ENCODE data around the gene ZNF184. TPM values are rescaled to one million over a fixed set of nuclear protein-coding genes. Genes with fewer than 3 reads are reported as not detected.

Gene ZNF184
- total and polyA plus RNA-seq, 9 of the 15 experiments (the other 6 are each of a cell fraction or from before 2014, with no cell fraction given): 7.6 to 22.2 (median 12.8) TPM

DNA sequence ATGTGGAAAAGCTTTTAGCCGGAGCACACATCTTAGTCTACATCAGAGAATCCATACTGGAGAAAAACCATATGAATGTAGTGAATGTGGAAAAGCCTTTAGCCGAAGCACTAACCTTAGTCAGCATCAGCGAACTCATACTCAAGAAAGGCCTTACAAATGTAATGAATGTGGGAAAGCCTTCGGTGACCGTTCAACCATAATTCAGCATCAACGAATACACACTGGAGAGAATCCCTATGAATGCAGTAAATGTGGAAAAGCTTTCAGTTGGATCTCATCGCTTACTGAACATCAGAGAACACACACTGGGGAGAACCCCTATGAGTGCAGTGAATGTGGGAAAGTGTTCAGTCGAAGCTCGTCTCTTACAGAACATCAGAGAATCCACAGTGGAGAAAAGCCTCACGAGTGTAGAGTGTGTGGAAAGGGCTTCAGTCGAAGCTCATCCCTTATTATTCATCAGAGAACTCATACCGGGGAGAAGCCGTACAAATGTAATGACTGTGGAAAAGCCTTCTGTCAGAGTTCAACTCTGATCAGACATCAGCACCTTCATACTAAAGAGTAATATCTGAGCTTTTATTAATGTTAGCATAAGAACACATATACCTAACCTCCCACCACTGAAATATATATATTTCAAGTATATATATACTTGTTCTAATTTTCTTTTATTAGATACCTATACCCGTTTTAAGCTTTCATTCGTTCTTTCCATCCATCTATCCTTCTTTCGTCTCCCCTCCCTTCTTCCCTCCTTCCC is 71.8 kb downstream of the ZNF184 start (continued):
- TF ChIP-seq C11orf30 (IDR thresholded peaks at IDR 0.05; ENCODE audit: low read depth): no peak
- TF ChIP-seq CBX3 (IDR thresholded peaks at IDR 0.05; ENCODE audit: borderline replicate concordance in 1 of 2, low read length in 2 of 2): peak in 1 of 2 experiments; percentile 50; a peak in 2 of 3 replicates
- TF ChIP-seq MGA (IDR thresholded peaks at IDR 0.05): 0 out of 2 replicates have a peak, but pooled peaks have one; percentile 17
- TF ChIP-seq, protein P1, sequence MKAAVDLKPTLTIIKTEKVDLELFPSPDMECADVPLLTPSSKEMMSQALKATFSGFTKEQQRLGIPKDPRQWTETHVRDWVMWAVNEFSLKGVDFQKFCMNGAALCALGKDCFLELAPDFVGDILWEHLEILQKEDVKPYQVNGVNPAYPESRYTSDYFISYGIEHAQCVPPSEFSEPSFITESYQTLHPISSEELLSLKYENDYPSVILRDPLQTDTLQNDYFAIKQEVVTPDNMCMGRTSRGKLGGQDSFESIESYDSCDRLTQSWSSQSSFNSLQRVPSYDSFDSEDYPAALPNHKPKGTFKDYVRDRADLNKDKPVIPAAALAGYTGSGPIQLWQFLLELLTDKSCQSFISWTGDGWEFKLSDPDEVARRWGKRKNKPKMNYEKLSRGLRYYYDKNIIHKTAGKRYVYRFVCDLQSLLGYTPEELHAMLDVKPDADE (conservative IDR thresholded peaks at IDR 0.05; ENCODE audit: control insufficient read depth, low read depth, low read length): 0 out of 2 replicates have a peak, but pooled peaks have one; percentile 59
- TF ChIP-seq, protein P2, sequence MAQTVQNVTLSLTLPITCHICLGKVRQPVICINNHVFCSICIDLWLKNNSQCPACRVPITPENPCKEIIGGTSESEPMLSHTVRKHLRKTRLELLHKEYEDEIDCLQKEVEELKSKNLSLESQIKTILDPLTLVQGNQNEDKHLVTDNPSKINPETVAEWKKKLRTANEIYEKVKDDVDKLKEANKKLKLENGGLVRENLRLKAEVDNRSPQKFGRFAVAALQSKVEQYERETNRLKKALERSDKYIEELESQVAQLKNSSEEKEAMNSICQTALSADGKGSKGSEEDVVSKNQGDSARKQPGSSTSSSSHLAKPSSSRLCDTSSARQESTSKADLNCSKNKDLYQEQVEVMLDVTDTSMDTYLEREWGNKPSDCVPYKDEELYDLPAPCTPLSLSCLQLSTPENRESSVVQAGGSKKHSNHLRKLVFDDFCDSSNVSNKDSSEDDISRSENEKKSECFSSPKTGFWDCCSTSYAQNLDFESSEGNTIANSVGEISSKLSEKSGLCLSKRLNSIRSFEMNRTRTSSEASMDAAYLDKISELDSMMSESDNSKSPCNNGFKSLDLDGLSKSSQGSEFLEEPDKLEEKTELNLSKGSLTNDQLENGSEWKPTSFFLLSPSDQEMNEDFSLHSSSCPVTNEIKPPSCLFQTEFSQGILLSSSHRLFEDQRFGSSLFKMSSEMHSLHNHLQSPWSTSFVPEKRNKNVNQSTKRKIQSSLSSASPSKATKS (CRISPR knock-in tag; IDR thresholded peaks at IDR 0.05): no peak
- no peak for TF ChIP-seq ZNF695 (CRISPR knock-in tag; IDR thresholded peaks at IDR 0.05)
- TF ChIP-seq, protein P3, sequence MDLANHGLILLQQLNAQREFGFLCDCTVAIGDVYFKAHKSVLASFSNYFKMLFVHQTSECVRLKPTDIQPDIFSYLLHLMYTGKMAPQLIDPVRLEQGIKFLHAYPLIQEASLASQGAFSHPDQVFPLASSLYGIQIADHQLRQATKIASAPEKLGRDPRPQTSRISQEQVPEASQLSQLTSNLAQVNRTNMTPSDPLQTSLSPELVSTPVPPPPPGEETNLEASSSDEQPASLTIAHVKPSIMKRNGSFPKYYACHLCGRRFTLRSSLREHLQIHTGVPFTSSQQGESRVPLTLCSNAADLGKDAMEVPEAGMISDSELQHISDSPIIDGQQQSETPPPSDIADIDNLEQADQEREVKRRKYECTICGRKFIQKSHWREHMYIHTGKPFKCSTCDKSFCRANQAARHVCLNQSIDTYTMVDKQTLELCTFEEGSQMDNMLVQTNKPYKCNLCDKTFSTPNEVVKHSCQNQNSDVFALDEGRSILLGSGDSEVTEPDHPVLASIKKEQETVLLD (IDR thresholded peaks at IDR 0.05): no peak
- no peak for TF ChIP-seq MCM7 (IDR thresholded peaks at IDR 0.05)
- no peak for TF ChIP-seq KAT8 (IDR thresholded peaks at IDR 0.05; ENCODE audit: low read depth)
- no peak for TF ChIP-seq BACH1 (tag; IDR thresholded peaks at IDR 0.05)

All from K562 (cell line).